GM23338 (cell line): ENCODE results near the gene PPFIBP1. TPM values are rescaled to one million over a fixed set of nuclear protein-coding genes. Genes with fewer than 3 reads are reported as not detected.
"Not testable (repeated sequence)": the region's sequence is repeated elsewhere in the genome, so short reads cannot be mapped to it uniquely, and the experiment has no call there.

Experiments used
- ATAC-seq: fragments of 200-7000 bp; cut with Tn5 transposase; 3 replicates; pipeline ENCODE4 v1.9.1; 2020
- DNase-seq: peaks from one replicate; pipeline ENCODE4 v3.0.0-alpha.2; 2015; ENCODE audit warnings: low spot score
- H2AFZ ChIP-seq: fragments of 200-600 bp; sonication (generic); 2 replicates; pipeline ENCODE4 v1.8.0; 2016; ENCODE audit warnings: antibody characterized with exemption, mild to moderate bottlenecking, moderate library complexity
- H3F3A ChIP-seq: fragments of 200-600 bp; sonication (generic); replicated peaks from 2 replicates; pipeline ENCODE4 v1.8.0; 2017; ENCODE audit warnings: antibody characterized with exemption, mixed run types, low read depth
- H3K27ac ChIP-seq: fragments of 200-600 bp; sonication (generic); 2 replicates; pipeline ENCODE4 v1.6.1; 2016; ENCODE audit warnings: low read depth
- H3K27me3 ChIP-seq: fragments of 200-600 bp; sonication (generic); 2 replicates; pipeline ENCODE4 v1.8.0; 2016; ENCODE audit warnings: mild to moderate bottlenecking, mixed run types, moderate library complexity; ENCODE audit not compliant: insufficient read depth
- H3K36me3 ChIP-seq: fragments of 200-600 bp; sonication (generic); 2 replicates; pipeline ENCODE4 v1.8.0; 2016; ENCODE audit warnings: mild to moderate bottlenecking; ENCODE audit not compliant: insufficient read depth
- H3K4me1 ChIP-seq: fragments of 200-600 bp; sonication (generic); 2 replicates; pipeline ENCODE4 v1.8.0; 2016; ENCODE audit warnings: mild to moderate bottlenecking, moderate library complexity; ENCODE audit not compliant: insufficient read depth
- H3K4me2 ChIP-seq: fragments of 200-600 bp; sonication (generic); 2 replicates; pipeline ENCODE4 v1.7.1; 2017; ENCODE audit warnings: mixed run types
- H3K4me3 ChIP-seq: fragments of 200-600 bp; sonication (generic); 2 replicates; pipeline ENCODE4 v1.6.1; 2016; ENCODE audit warnings: mixed run types
- H3K79me2 ChIP-seq: fragments of 200-600 bp; sonication (generic); replicated peaks from 2 replicates; pipeline ENCODE4 v1.8.0; 2017; ENCODE audit warnings: mild to moderate bottlenecking; ENCODE audit not compliant: insufficient read depth
- H3K9me2 ChIP-seq: fragments of 200-600 bp; sonication (generic); 2 replicates; pipeline ENCODE4 v1.8.0; 2017; ENCODE audit not compliant: insufficient read depth
- H4K20me1 ChIP-seq: fragments of 200-600 bp; sonication (generic); replicated peaks from 2 replicates; pipeline ENCODE4 v1.8.0; 2017; ENCODE audit warnings: mild to moderate bottlenecking; ENCODE audit not compliant: insufficient read depth
- H3K27ac Mint-ChIP-seq: 2 replicates; pipeline ENCODE4 v1.8.0; 2020; ENCODE audit warnings: inconsistent platforms, mild to moderate bottlenecking, moderate library complexity, mixed read lengths
- H3K27me3 Mint-ChIP-seq: 3 replicates; pipeline ENCODE4 v1.8.0; 2022; ENCODE audit warnings: low read depth, mild to moderate bottlenecking, moderate library complexity, mixed read lengths, inconsistent platforms; ENCODE audit not compliant: insufficient read depth, poor library complexity
- H3K36me3 Mint-ChIP-seq: 3 replicates; pipeline ENCODE4 v1.8.0; 2021; ENCODE audit warnings: low read depth, mild to moderate bottlenecking, inconsistent platforms, moderate library complexity, mixed read lengths
- H3K4me1 Mint-ChIP-seq: 3 replicates; pipeline ENCODE4 v1.8.0; 2020; ENCODE audit warnings: mild to moderate bottlenecking, inconsistent platforms, mixed read lengths
- H3K4me3 Mint-ChIP-seq: 3 replicates; pipeline ENCODE4 v1.8.0; 2021; ENCODE audit warnings: moderate library complexity, mild to moderate bottlenecking, inconsistent platforms, mixed read lengths
- H3K9me3 Mint-ChIP-seq: 3 replicates; pipeline ENCODE4 v1.8.0; 2020; ENCODE audit warnings: moderate library complexity, mild to moderate bottlenecking, inconsistent platforms, mixed read lengths
- CREB1 ChIP-seq: fragments of 250-450 bp; sonication (Bioruptor Pico); IDR thresholded peaks from 2 replicates; pipeline ENCODE4 v1.5.0; 2020; ENCODE audit warnings: low read depth, mild to moderate bottlenecking, moderate library complexity
- EZH2 ChIP-seq: fragments of 200-600 bp; sonication (generic); IDR thresholded peaks from one replicate; pipeline ENCODE4 v1.8.0; 2017; ENCODE audit warnings: antibody characterized with exemption, mild to moderate bottlenecking, low read depth; ENCODE audit not compliant: unreplicated experiment
- EZH2phosphoT487 ChIP-seq: fragments of 200-600 bp; sonication (generic); IDR thresholded peaks from one replicate; pipeline ENCODE4 v1.8.1; 2018; ENCODE audit warnings: antibody characterized with exemption; ENCODE audit not compliant: unreplicated experiment
- JUNB ChIP-seq: IDR thresholded peaks from one replicate; pipeline ENCODE4 v1.6.1; 2016; ENCODE audit warnings: antibody characterized with exemption; ENCODE audit not compliant: unreplicated experiment
- NANOG ChIP-seq: IDR thresholded peaks from 2 replicates; pipeline ENCODE4 v1.6.1; 2016; ENCODE audit warnings: antibody characterized with exemption, borderline replicate concordance
- POLR2AphosphoS5 ChIP-seq: IDR thresholded peaks from 2 replicates; pipeline ENCODE4 v1.6.1; 2016; ENCODE audit warnings: antibody characterized with exemption, low read depth
- STAT1 ChIP-seq: IDR thresholded peaks from one replicate; pipeline ENCODE4 v1.6.1; 2016; ENCODE audit warnings: antibody characterized with exemption; ENCODE audit not compliant: unreplicated experiment
- ZNF114 ChIP-seq: fragments of 250-450 bp; sonication (Bioruptor Pico); IDR thresholded peaks from 2 replicates; pipeline ENCODE4 v1.5.0; 2020; ENCODE audit warnings: mild to moderate bottlenecking, moderate library complexity
- ZNF331 ChIP-seq: fragments of 250-450 bp; sonication (Bioruptor Pico); IDR thresholded peaks from 2 replicates; pipeline ENCODE4 v1.5.0; 2020; ENCODE audit warnings: low read depth, mild to moderate bottlenecking, moderate library complexity
- polyA plus RNA-seq: library from polyadenylated mRNA; unstranded; fragments of >200 nt; fragmentation: Nextera tagmentation; extraction: Ambion mirVana; gene quantifications from 2 replicates; pipeline ENCODE4 v1.2.1, GENCODE V29; 2016
- total RNA-seq: library from RNA; depleted of rRNA; stranded (reverse); fragments of >200 nt; shearing (Covaris generic); gene quantifications from 2 replicates; pipeline ENCODE4 v1.2.3, GENCODE V29; 2014
- TF ChIP-seq, protein P1 (sequence below), 2 experiments: fragments of 200-600 bp in 1 of 2; sonication (generic) in 1 of 2; conservative IDR thresholded peaks; 2 replicates each; pipeline versions ENCODE4 v1.5.1 to v1.6.1; 2016 to 2017; ENCODE audit warnings: antibody characterized with exemption in 2 of 2, low read depth in 2 of 2, mild to moderate bottlenecking in 2 of 2, moderate library complexity in 1 of 2
- TF ChIP-seq, protein P2 (sequence below): IDR thresholded peaks from 2 replicates; pipeline ENCODE4 v1.6.1; 2016; ENCODE audit warnings: antibody characterized with exemption
- TF ChIP-seq, protein P3 (sequence below): IDR thresholded peaks from one replicate; pipeline ENCODE4 v1.6.1; 2018; ENCODE audit warnings: antibody characterized with exemption; ENCODE audit not compliant: unreplicated experiment

Gene PPFIBP1
- total and polyA plus RNA-seq, 2 experiments from 2014 or later = 33.2 to 41.9 TPM

DNA sequence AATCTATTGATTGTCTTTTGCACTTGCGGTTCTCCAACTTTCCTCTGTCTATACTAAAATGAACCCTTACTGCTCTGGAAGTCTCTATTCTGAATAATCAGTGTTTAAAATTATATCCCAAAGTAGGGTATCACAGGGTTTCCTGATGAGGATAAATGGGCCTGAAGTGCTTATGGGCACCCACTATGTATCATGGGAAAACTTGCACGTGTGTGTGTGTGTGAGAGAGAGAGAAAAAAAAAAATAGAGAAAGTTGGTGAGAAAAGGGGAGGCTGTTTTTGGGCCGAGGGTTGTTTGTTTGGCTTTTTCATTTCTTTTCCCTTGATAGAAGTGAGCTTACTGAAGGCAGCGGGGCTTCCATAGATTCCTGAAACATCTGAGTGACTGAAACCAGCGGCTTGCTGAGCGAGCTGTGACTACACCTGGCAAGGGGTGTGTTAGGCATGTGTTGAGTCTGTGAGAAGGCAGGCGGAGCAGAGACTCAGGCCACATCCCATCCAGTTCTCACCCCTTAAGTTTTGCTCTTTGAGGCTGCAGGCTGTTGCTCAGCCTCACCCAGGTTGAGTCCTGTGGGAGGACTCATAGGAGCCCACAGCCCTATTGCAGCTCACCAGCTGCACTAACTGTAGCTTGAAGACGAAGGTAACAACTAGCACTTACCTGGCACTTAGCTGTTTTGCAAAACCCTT is 17.2 kb downstream of the PPFIBP1 start (continued):
- TF ChIP-seq EZH2 (no peak), POLR2AphosphoS5 (no peak), ZNF114 (CRISPR knock-in tag) (no peak), ZNF331 (CRISPR knock-in tag) (no peak), EZH2phosphoT487 (no peak), NANOG (no peak), JUNB (no peak), STAT1 (no peak)
- TF ChIP-seq, protein P1, sequence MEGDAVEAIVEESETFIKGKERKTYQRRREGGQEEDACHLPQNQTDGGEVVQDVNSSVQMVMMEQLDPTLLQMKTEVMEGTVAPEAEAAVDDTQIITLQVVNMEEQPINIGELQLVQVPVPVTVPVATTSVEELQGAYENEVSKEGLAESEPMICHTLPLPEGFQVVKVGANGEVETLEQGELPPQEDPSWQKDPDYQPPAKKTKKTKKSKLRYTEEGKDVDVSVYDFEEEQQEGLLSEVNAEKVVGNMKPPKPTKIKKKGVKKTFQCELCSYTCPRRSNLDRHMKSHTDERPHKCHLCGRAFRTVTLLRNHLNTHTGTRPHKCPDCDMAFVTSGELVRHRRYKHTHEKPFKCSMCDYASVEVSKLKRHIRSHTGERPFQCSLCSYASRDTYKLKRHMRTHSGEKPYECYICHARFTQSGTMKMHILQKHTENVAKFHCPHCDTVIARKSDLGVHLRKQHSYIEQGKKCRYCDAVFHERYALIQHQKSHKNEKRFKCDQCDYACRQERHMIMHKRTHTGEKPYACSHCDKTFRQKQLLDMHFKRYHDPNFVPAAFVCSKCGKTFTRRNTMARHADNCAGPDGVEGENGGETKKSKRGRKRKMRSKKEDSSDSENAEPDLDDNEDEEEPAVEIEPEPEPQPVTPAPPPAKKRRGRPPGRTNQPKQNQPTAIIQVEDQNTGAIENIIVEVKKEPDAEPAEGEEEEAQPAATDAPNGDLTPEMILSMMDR (conservative IDR thresholded peaks at IDR 0.05; ENCODE audit: low read depth in 2 of 2) = no peak
- TF ChIP-seq, protein P2, sequence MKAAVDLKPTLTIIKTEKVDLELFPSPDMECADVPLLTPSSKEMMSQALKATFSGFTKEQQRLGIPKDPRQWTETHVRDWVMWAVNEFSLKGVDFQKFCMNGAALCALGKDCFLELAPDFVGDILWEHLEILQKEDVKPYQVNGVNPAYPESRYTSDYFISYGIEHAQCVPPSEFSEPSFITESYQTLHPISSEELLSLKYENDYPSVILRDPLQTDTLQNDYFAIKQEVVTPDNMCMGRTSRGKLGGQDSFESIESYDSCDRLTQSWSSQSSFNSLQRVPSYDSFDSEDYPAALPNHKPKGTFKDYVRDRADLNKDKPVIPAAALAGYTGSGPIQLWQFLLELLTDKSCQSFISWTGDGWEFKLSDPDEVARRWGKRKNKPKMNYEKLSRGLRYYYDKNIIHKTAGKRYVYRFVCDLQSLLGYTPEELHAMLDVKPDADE = no peak

DNA sequence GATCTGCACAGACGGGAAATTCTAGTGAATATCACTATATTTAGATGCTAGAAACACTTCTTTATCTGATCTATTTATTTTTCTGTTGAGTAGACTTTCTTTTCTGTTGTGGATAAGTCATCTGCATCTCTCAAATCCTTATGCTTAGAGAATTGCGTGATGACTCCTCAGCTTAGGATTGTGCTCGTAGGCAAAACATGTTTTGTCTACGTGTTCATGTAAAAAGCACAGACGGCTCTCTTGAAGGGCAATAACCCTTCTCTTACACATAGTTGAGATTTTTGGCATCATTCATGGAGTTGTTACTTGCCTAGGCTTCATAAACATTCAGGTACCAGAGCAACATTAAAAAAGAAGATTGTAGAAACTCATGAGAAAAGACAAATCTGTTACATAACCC is 18.6 kb downstream of the PPFIBP1 start:
- Mint-ChIP-seq H3K4me3 (no peak overlapping the region), H3K27me3 (no peaks in the 10 kb centered on the region), H3K36me3 (0 out of 3 replicates have a peak, but pooled peaks cover 5% of the 10 kb centered on the region), H3K9me3 (no peaks in the 10 kb centered on the region), H3K27ac (no peak overlapping the region), H3K4me1 (peaks cover 21% of the 10 kb centered on the region)
- Histone ChIP-seq H3K4me2 (no peak overlapping the region), H3K9me2 (no peaks in the 10 kb centered on the region), H3K4me1 (no peaks in the 10 kb centered on the region), H3K27ac (no peak overlapping the region), H3F3A (no peaks in the 10 kb centered on the region), H4K20me1 (no peaks in the 10 kb centered on the region; the same call in 1 of the 2 replicates), H3K79me2 (peaks cover 62% of the 10 kb centered on the region), H3K27me3 (no peaks in the 10 kb centered on the region), H2AFZ (no peak overlapping the region), H3K36me3 (no peaks in the 10 kb centered on the region), H3K4me3 (no peak overlapping the region)
- TF ChIP-seq CREB1 (CRISPR knock-in tag) (no peak), POLR2AphosphoS5 (no peak), ZNF331 (CRISPR knock-in tag) (no peak), EZH2 (no peak), ZNF114 (CRISPR knock-in tag) (no peak)
- TF ChIP-seq, protein P3, sequence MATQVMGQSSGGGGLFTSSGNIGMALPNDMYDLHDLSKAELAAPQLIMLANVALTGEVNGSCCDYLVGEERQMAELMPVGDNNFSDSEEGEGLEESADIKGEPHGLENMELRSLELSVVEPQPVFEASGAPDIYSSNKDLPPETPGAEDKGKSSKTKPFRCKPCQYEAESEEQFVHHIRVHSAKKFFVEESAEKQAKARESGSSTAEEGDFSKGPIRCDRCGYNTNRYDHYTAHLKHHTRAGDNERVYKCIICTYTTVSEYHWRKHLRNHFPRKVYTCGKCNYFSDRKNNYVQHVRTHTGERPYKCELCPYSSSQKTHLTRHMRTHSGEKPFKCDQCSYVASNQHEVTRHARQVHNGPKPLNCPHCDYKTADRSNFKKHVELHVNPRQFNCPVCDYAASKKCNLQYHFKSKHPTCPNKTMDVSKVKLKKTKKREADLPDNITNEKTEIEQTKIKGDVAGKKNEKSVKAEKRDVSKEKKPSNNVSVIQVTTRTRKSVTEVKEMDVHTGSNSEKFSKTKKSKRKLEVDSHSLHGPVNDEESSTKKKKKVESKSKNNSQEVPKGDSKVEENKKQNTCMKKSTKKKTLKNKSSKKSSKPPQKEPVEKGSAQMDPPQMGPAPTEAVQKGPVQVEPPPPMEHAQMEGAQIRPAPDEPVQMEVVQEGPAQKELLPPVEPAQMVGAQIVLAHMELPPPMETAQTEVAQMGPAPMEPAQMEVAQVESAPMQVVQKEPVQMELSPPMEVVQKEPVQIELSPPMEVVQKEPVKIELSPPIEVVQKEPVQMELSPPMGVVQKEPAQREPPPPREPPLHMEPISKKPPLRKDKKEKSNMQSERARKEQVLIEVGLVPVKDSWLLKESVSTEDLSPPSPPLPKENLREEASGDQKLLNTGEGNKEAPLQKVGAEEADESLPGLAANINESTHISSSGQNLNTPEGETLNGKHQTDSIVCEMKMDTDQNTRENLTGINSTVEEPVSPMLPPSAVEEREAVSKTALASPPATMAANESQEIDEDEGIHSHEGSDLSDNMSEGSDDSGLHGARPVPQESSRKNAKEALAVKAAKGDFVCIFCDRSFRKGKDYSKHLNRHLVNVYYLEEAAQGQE = no peak
- ATAC-seq (no peak), DNase-seq (no peak)

DNA sequence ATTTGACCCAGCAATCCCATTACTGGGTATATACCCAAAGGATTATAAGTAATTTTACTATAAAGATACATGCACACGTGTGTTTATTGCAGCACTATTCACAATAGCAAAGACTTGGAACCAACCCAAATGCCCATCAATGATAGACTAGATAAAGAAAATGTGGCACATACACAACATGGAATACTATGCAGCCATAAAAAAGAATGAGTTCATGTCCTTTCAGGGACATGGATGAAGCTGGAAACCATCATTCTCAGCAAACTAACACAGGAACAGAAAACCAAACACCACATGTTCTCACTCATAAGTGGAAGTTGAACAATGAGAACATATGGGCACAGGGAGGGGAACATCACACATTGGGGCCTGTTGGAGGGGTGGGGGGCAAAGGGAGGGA is 20.9 kb downstream of the PPFIBP1 start:
- H3F3A ChIP-seq, H3K27ac ChIP-seq, H3K36me3 ChIP-seq, H3K36me3 Mint-ChIP-seq, H3K27me3 Mint-ChIP-seq, H3K9me3 Mint-ChIP-seq, H3K4me2 ChIP-seq, H3K4me3 ChIP-seq, ATAC-seq, H2AFZ ChIP-seq, H3K4me3 Mint-ChIP-seq, H3K4me1 ChIP-seq, H3K27me3 ChIP-seq, H4K20me1 ChIP-seq, H3K27ac Mint-ChIP-seq, H3K9me2 ChIP-seq, DNase-seq: not testable (repeated sequence)
- H3K4me1 Mint-ChIP-seq = peaks cover 25% of the 10 kb centered on the region
- peaks cover 44% of the 10 kb centered on the region for H3K79me2 ChIP-seq
